ENCODE measurements around the gene PSMC3IP.
A peak's percentile ranks its signal among the peaks of the same experiment; 100 is the strongest.
"Not testable (repeated sequence)": the region's sequence is repeated elsewhere in the genome, so short reads cannot be mapped to it uniquely, and the experiment has no call there.

Gene PSMC3IP

GRCh38 chr17:42562388-42563142 lies 15.0 kb downstream of the PSMC3IP start:
- peak in 1 of 51 donors; percentile 56 for DNase-seq

DNA sequence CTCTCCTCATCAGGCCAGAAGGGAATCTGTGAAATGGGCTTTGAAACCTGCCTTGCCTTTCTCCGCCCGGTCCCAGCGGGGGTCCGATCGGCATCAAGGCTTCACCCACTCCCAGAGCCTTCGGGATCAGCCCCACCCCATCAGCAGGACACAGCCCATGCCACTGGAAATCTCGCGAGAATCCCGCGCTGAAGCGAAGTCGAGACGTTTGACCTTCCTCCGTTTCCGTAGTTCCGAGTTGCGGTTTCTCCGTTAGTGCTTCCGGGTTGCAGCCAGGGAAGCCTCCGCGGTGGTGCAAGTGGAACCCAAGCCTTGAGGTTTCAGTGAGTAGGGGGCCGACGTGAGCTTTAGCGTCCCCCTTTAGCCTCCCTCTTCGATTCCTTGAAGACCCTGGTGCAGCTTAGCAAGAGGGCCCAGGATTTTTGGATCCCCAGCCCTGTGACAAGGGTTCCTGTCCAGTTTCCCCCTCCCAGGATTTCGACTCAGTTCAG lies 15.6 kb downstream of the PSMC3IP start, which contains the start of gene COASY:
TSS of gene COASY (plus strand) at position 252 of the 491 bp plus-strand sequence. CDS start 475 bp downstream, outside the sequence.
- DNase-seq: peak; percentile 39 to 95 (median 88)

- no peak for DNase-seq
These were observed 17.3 kb downstream of the PSMC3IP start for GRCh38 chr17:42560246-42560645.

DNA sequence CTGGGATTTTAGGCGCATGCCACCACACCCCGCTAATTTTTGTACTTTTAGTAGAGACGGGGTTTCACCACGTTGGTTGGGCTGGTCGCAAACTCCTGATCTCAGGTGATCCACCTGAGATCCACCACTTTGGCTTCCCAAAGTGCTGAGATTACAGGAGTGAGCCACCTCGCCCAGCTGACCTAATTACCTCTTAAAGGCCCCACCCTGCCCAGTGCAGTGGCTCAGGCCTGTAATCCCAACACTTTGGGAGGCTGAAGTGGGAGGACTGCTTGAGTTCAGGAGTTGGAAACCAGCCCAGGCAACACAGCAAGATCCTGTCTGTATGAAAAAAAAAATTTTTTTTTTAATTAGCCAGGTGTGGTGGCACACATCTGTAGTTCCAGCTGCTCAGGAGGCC lies 18.5 kb downstream of the PSMC3IP start:
- no peak for DNase-seq

- not testable (repeated sequence) for DNase-seq
These were observed 21.4 kb downstream of the PSMC3IP start for GRCh38 chr17:42555961-42556617.

GRCh38 chr17:42555122-42555622 lies 22.4 kb downstream of the PSMC3IP start:
- no peak for DNase-seq

- DNase-seq: peak; percentile 21 to 90 (median 74)
These were observed 23.0 kb downstream of the PSMC3IP start for GRCh38 chr17:42554250-42555121.

GRCh38 chr17:42553866-42554249 lies 23.7 kb downstream of the PSMC3IP start:
- peak in 2 of 51 donors; percentile 13 to 29 for DNase-seq

DNA sequence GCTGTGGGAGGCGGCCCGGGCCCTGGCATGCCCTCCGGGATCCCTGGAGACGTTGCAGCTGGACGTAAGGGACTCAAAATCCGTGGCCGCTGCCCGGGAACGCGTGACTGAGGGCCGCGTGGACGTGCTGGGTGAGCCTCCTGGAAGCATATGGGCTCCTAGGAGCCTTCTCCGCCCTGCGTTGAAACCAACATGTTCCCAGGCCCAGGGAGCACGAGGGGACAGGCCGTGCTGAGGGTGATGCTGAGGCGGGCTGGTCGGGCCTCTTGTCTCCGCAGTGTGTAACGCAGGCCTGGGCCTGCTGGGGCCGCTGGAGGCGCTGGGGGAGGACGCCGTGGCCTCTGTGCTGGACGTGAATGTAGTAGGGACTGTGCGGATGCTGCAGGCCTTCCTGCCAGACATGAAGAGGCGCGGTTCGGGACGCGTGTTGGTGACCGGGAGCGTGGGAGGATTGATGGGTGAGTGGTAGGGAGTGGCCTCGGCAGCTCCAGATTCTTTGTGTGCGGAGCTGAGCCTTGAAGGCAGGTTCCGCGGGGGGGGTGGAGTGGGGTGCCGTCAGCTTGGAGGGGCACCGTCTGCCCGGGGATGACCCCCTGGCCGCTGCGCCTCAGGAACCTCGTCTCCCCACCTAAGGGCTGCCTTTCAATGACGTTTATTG lies 24.2 kb downstream of the PSMC3IP start:
- no peak for DNase-seq

DNA sequence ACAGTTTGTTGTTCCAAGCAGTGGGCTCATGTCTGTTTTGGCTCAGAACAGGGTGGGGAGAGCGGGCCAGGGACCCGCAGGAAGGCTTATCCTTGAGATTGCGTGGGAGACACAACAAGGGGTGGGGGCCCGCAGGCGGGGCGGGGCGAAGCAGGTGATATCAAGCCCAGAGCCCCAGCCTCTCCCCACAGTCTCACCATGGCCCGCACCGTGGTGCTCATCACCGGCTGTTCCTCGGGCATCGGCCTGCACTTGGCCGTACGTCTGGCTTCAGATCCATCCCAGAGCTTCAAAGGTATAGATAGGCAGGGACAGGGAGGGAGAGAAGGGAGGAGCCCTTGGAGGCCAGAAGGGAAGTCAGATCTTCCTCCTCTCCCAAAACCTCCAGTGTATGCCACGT lies 24.8 kb downstream of the PSMC3IP start, which contains the start of gene HSD17B1:
TSS of gene HSD17B1 (plus strand) at position 188 of the 400 bp plus-strand sequence. CDS start at position 199, 11 bp downstream.
- DNase-seq: not testable (repeated sequence)

- DNase-seq: no peak
These were observed 28.4 kb downstream of the PSMC3IP start for GRCh38 chr17:42548993-42549755.

- peak in 5 of 51 donors; percentile 6 to 26 (median 20) for DNase-seq
These were observed 29.3 kb downstream of the PSMC3IP start for GRCh38 chr17:42548070-42548837.

GRCh38 chr17:42547698-42548069 lies 29.8 kb downstream of the PSMC3IP start:
- DNase-seq: no peak

DNA sequence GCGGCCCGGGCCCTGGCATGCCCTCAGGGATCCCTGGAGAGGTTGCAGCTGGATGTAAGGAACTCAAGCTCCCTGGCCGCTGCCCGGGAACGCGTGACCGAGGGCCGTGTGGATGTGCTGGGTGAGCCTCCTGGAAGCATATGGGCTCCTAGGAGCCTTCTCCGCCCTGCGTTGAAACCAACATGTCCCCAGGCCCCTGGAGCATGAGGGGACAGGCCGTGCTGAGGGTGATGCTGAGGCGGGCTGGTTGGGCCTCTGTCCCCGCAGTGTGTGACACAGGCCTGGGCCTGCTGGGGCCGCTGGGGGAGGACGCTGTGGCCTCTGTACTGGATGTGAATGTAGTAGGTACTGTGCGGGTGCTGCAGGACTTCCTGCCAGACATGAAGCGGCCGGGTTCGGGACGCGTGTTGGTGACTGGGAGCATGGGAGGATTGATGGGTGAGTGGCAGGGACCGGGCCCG lies 30.5 kb downstream of the PSMC3IP start:
- no peak for DNase-seq

GRCh38 chr17:42545755-42546505 lies 31.6 kb downstream of the PSMC3IP start:
- DNase-seq: not testable (repeated sequence)

DNA sequence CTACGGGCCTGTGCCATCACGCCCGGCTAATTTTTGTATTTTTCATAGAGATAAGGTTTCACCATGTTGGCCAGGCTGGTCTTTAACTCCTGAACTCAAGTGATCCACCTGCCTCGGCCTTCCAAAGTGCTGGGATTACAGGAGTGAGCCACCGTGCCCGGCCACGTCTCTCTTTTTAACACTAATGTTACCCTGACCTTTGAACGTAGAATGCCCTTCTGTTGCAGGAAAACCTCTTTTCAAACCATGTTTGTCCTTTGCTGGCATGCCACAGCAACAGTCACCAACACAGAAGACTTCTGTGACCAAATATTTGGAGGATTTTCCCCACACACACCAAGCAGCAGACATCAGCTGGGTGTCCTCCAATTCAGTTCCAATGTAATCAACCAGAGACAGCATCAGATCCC lies 32.6 kb downstream of the PSMC3IP start:
- no peak for DNase-seq

GRCh38 chr17:42543190-42544079 lies 34.1 kb downstream of the PSMC3IP start:
- DNase-seq: peak in 15 of 51 donors; percentile 18 to 68 (median 40)
